GM12892 (cell line): ENCODE data around the gene PRR33.

Experiments
- DNase-seq: peaks from one replicate; pipeline ENCODE4 v3.0.0; 2011; ENCODE audit not compliant: insufficient read length
- FAIRE-seq: peaks from 2 replicates; lab custom pipeline; 2011; peaks lifted over from hg19 to GRCh38; lab: Jason Lieb, UNC
- POLR2A ChIP-seq: IDR thresholded peaks from 2 replicates; pipeline ENCODE4 v1.6.1; 2011; ENCODE audit warnings: low read depth, low read length, control low read depth
- POLR2AphosphoS5 ChIP-seq: IDR thresholded peaks from 2 replicates; pipeline ENCODE4 v1.6.1; 2011; ENCODE audit warnings: low read depth, low read length, control low read depth
- TAF1 ChIP-seq: IDR thresholded peaks from 2 replicates; pipeline ENCODE4 v1.6.1; 2011; ENCODE audit warnings: low read depth, mild to moderate bottlenecking, control low read depth, low read length, borderline replicate concordance

Gene PRR33

DNA sequence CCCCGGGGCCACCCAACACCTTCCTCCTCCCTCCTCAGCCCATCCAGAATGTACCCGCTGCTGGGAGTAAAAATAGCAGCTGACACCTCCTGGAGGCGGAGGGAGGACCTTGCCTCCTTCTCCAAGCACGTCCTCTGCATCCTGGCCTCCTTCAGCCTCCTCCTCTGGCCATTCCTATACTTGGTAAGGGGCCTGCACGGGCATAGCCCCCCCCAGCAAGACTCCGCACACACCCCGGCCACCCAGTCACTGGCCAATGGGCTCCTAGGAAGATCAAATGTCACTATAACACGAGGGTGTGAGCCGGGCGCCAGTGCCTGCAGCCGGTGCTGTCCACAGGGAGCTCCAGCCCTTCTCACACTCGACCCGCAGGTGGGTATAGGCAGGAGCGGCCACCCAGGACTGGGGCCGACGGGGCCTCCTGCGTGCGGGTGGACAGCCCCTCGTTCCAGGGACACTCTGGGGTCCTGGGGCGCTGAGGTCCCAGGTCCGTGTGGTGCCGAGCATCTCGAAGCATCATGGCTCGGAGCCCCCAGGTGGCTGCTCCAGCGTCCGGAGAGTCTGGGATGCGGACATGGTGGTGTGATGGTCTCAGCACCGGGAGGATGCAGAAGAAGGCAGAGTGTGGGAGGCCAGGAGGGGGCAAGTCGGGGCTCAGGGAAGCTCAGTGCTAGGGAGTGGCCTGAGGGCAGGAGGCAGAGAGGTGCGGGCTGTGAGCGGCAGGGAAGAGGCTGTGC, 27.9 kb upstream of the PRR33 start, which contains the start of gene TNNT3:
Gene TNNT3 (plus strand): TSS at position 313 of the 737 bp plus-strand sequence. CDS start 3,172 bp downstream, outside the sequence.
- DNase-seq (peak; percentile 35), FAIRE-seq (no peak)
- TF ChIP-seq TAF1 = no peak
- no peak for TF ChIP-seq POLR2A
- no peak for TF ChIP-seq POLR2AphosphoS5

DNA sequence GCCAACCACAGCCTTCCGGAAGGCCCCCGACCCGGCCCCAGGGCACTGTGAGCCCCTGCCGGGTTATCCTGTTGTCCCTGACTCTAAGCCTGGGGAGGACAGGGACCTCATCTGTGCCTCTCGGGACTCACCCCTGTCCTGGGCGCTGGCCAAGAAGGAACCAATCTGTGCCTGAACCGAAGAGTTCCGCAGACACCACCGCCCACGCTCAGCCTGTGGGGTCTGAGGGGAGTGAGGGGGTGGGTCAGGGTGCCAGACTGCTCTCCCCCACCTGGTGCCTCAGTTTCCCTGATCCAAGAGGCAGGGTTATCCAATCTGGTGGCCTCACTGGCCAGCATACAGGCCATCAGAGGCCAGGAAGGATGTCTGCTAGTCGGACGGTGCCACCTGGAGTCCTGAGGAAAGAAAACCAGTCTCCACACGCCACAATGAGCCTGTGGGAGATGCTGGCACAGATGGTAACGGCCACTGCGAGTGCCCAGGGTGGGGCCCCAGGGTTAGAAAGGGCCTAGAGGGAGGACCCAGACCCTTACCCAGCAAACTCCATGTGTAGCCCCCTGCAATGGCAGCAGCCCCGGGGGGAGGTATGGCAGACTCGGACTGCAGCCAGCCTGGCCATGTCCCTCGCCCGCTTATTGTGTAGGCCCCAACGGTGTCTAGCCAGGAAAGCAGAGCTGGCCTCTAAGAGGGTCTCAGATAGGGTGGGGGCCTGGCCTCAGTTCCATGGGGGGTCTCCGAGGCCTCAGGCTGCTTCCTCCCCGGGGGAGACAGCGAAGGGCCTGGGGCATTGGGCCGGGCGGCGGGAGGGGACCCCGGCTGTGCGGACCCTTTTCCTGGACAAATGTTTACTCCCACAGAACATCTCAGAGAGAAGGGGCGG, 27.0 kb upstream of the PRR33 start:
- DNase-seq (peak; percentile 31), FAIRE-seq (no peak)
- TF ChIP-seq POLR2A (no peak), TAF1 (no peak), POLR2AphosphoS5 (no peak)

DNA sequence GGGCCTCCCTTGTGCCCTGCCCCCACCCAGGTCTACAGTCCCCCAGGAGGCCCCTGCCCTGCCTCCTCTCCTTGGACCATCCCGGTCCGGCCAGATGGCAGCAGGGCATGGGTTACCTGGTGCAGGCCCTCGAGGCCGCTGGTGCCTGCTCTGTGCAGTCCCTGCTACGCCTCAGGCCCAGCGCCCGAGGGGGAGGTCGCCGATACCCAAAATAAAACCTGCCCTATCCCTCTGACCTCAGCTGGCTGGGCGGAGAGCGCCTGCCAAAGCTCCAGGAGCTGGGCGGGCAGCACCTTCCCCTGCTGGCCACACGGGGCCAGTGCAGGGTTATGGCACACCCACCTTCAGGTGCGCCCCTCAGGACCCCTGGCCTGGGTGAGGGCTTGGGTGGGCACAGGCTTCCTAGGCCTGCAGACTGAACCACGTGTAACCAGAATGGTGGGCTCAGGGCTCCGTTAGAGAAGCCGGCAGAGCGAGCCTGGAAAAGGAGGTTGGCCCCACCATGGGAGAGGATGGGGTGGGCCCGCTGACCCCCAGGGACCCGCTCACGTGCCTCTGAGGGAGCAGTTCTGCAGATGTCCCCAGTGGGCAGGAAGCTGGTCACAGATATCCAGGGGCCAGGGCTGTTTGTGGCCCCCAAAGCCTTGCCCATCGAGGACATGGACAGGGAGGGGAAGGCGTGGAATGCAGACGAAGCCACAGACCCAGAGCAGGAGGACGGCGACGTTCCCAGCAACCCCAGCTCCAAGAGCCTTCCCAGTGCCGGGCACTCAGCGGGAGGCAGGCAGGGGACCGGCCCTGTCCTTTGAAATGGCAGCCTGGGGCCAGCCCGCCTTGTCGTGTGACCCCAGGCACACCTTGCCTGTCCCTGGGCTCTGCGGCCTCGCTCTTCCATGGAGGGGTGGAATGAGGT, 26.1 kb upstream of the PRR33 start:
- FAIRE-seq = no peak
- TF ChIP-seq POLR2A (no peak), TAF1 (no peak), POLR2AphosphoS5 (no peak)
- DNase-seq = peak; percentile 60

DNA sequence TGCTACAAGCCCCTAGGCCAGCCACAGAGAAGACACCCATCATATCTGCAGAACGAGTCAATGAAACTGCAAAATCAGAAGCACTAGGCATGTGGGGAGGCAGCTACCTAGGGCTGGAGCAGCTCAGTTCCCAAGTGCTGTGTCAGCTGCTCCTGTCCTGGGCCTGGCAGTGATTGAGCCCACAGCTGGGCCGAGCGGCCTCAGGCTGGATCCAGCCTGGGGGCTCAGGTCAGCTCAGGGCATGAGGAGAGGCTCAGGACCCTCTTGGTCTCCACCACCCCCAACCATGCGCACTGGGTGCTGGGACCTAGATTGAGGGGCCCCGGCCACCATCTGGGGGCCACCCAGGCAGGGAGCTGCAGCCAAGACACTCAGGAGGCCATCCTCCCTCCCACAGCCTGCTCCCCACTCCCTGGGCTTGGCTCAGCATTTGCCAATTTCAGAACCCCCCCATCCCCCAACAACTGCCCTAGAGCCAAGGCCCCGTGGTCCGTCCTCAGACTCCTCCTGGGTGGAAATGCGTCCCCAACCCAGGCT, 25.4 kb upstream of the PRR33 start:
- FAIRE-seq = no peak
- DNase-seq = peak; percentile 46
- no peak; the same call in none of the 2 replicates for TF ChIP-seq POLR2A
- TF ChIP-seq POLR2AphosphoS5 = peak; percentile 59; the same call in 1 of the 2 replicates

DNA sequence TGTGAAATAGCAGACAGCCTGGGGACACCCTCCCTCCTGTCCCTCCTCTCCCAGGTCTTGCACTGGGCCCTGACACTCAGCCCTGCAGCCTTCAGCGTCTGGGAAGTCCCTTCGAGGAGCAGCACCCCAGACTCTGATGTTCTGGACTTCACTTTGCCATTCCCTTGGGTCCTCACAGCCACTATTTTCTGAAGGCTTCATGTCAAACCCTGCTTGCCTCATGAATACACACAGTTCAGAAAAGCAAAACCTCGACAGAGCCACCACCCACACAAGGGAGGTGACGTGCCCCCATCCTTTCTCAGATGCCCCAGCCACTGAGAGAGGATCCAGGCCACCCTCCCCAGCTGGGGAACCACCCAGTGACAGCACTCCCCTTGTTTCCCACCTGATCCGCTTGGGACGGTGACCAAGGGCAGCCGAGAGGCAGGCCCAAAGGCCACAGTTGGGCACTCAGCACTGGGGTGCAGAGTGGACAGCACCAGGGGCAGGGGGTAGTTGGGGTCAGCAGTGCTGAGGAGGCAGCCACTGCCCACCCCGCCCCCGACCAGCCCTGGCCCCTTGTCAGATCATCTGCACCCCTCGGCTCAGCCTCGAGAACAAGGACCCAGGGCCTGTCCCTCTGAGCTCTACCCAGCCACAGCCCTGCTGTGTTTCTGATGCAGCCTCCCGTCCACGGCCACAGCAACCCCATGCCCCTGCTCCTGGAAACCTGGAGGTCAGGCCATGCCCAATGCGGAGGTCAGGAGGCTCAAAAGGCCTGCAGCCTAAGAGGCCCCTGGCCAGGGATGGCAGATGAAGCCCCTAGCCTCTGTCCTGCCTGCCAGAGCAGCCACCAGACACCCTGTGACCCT, 24.7 kb upstream of the PRR33 start:
- DNase-seq (peak; percentile 57), FAIRE-seq (peak; percentile 90)
- TF ChIP-seq POLR2AphosphoS5 (peak; percentile 26), POLR2A (peak; percentile 50), TAF1 (no peak)

DNA sequence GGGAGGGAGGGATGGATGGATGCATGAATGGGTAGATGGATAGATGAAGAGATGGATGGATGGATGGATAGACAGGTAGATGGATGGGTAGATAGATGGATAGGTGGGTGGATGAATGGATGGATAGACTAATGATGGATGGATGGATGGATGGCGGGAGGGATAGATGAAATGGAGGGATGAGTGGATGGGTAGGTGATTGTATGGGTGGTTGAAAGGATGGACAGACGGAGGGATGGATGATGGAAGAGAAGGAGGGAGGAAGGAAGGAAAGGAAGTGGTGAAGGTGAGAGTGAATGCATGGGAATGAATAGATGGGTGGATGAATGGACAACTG, 24.1 kb upstream of the PRR33 start:
- FAIRE-seq (no peak), DNase-seq (no peak)

DNA sequence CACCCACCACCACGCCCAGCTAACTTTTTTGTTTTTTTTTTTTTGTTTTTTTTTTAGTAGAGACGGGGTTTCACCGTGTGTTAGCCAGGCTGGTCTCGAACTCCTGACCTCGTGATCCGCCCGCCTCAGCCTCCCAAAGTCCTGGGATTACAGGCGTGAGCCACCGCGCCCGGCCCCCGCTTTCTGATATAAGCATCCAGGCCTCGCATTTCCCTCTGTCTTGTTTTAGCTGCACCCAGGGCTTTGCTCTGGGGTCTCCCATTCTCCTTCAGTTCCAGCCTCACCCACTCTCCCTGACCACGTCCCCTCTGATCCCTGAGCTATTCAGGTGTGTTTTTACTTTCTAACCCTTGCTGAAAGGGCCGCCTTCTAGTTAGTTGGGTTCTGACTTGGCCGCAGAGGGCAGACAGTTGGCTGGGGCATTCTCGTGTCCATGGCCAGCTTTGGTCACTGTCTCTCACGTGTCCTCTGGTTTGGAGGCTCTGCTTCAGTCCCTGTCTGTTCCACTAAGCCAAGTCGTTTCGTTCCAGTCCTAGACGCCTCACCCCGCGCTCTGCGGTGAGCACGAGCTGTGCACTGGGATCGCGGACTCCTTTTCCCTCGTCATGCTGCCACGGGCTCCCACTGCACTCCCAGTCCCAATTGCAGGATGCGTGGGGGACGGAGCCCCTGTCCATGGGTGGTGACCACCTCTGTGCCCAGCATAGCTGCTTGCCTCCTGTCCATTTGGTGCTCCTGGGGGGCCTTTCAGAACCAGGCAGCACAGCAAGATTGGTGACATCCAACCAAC, 21.8 kb upstream of the PRR33 start:
- TF ChIP-seq POLR2A = no peak
- TF ChIP-seq TAF1 = no peak
- no peak for TF ChIP-seq POLR2AphosphoS5
- DNase-seq (no peak), FAIRE-seq (no peak)

More for the DNA sequence above, 24.1 kb upstream of the PRR33 start:
- TF ChIP-seq POLR2A (no peak), TAF1 (no peak), POLR2AphosphoS5 (0 out of 2 replicates have a peak, but pooled peaks have one; percentile 79)

DNA sequence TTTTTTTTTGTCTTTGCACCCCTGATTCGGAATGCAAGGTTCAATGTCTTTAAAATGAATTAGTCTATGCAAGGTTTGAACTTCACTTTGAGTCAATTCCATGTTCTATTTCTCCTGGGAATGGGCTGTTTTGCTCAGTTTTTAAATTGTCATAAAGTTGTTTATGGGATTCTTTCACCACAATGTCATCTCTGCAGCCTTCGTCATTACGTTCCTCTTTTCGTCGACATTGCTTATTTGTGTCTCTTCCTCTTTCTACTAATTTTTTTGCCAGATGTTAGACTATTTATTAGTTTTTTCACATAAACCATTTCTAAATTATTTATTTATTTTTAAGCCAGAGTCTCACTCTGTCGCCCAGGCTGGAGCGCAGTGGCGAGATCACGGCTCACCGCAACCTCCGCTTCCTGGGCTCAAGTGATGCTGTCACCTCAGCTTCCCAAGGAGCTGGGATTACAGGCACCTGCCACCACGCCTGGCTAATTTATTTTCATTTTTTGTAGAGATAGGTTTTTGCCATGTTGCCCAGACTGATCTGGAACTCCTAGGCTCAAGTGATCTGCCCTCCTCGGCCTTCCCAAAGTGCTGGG, 20.7 kb upstream of the PRR33 start:
- FAIRE-seq (no peak), DNase-seq (no peak)
- no peak for TF ChIP-seq POLR2AphosphoS5

DNA sequence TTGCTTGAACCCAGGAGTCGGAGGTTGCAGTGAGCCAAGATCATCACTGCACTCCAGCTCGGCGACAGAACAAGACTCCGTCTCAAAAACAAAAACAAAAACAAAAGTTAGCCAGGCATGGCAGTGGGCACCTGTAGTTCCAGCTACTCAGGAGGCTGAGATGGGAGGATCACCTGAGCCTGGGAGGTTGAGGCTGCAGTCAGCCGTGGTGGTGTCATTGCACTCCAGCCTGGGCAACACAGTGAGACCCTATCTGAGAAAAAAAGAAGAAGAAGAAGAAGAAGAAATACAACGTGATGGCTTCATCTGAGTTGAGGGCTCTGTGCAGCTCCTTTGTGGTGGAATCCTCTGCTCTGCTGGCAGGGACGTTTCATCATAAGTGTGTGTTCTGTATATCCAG, 17.8 kb upstream of the PRR33 start:
- FAIRE-seq = no peak
- TF ChIP-seq TAF1 (no peak), POLR2A (no peak), POLR2AphosphoS5 (no peak)
- no peak for DNase-seq
